H1 (cell line): ENCODE results near the gene SHH. TPM values are rescaled to one million over a fixed set of nuclear protein-coding genes. Genes with fewer than 3 reads are reported as not detected.

ENCODE experiments used
- SIN3A ChIP-seq, 2 experiments: IDR thresholded peaks in 1 of 2; conservative IDR thresholded peaks in 1 of 2; 2 replicates each; pipeline ENCODE4 v1.6.1; 2011 to 2012; ENCODE audit warnings: low read length in 2 of 2, improper control_type of control experiment in 1 of 2, low read depth in 1 of 2, mild to moderate bottlenecking in 1 of 2
- polyA plus RNA-seq, 7 experiments: library from polyadenylated mRNA; depleted of rRNA in 3 of 7; stranded (reverse) in 5 of 7; unstranded in 2 of 7; fragments of >200 nt in 5 of 7; fragments of 200-250 nt in 2 of 7; gene quantifications; 1 replicate in 5 of 7; 2 replicates in 1 of 7; 4 replicates in 1 of 7; pipeline versions ENCODE4 v1.2.1 to v1.2.3, GENCODE V29; 2011 to 2013; ENCODE audit warnings: missing spikeins in 2 of 7, mixed read lengths in 2 of 7
- total RNA-seq: library from RNA; stranded (reverse); fragmentation: NEBNext Ultra II Directional; extraction: Animal tissue kit (Norgen Biotek cat#: 25700); gene quantifications from 2 replicates; pipeline ENCODE4 v1.2.1, GENCODE V29; 2021
- TF ChIP-seq, protein P1 (sequence below): fragments of 300-600 bp; sonication (generic); IDR thresholded peaks from 2 replicates; pipeline ENCODE4 v1.7.1; 2012; ENCODE audit warnings: low read length, moderate library complexity, mild to moderate bottlenecking, inconsistent platforms; ENCODE audit not compliant: insufficient replicate concordance

SHH gene
- total and polyA plus RNA-seq, 2 of the 8 experiments (the other 6 are each of a cell fraction or from before 2014, with no cell fraction given) = not detected

DNA sequence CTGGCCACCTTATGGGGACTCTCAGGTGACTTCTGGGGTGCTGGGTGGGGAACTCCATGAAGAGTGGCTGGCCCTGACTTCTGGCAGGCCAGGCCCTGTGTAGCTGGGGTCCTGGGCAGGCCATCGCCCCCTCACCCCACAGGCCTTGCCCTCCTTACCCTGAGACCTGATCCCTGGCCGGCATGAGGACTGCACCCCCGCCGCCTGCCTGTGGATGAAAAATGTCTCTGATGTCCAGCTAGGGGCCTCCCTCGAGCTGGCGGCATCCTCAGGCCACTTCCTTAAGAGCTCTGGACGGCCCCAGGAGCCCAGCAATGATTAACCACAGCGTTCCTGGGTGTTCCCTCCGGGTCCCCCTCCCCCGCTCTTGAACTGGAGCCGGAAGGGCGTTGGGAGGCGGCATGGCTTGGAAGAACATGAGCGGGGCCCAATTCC, 31.8 kb upstream of the SHH start (continued):
- TF ChIP-seq, protein P1, sequence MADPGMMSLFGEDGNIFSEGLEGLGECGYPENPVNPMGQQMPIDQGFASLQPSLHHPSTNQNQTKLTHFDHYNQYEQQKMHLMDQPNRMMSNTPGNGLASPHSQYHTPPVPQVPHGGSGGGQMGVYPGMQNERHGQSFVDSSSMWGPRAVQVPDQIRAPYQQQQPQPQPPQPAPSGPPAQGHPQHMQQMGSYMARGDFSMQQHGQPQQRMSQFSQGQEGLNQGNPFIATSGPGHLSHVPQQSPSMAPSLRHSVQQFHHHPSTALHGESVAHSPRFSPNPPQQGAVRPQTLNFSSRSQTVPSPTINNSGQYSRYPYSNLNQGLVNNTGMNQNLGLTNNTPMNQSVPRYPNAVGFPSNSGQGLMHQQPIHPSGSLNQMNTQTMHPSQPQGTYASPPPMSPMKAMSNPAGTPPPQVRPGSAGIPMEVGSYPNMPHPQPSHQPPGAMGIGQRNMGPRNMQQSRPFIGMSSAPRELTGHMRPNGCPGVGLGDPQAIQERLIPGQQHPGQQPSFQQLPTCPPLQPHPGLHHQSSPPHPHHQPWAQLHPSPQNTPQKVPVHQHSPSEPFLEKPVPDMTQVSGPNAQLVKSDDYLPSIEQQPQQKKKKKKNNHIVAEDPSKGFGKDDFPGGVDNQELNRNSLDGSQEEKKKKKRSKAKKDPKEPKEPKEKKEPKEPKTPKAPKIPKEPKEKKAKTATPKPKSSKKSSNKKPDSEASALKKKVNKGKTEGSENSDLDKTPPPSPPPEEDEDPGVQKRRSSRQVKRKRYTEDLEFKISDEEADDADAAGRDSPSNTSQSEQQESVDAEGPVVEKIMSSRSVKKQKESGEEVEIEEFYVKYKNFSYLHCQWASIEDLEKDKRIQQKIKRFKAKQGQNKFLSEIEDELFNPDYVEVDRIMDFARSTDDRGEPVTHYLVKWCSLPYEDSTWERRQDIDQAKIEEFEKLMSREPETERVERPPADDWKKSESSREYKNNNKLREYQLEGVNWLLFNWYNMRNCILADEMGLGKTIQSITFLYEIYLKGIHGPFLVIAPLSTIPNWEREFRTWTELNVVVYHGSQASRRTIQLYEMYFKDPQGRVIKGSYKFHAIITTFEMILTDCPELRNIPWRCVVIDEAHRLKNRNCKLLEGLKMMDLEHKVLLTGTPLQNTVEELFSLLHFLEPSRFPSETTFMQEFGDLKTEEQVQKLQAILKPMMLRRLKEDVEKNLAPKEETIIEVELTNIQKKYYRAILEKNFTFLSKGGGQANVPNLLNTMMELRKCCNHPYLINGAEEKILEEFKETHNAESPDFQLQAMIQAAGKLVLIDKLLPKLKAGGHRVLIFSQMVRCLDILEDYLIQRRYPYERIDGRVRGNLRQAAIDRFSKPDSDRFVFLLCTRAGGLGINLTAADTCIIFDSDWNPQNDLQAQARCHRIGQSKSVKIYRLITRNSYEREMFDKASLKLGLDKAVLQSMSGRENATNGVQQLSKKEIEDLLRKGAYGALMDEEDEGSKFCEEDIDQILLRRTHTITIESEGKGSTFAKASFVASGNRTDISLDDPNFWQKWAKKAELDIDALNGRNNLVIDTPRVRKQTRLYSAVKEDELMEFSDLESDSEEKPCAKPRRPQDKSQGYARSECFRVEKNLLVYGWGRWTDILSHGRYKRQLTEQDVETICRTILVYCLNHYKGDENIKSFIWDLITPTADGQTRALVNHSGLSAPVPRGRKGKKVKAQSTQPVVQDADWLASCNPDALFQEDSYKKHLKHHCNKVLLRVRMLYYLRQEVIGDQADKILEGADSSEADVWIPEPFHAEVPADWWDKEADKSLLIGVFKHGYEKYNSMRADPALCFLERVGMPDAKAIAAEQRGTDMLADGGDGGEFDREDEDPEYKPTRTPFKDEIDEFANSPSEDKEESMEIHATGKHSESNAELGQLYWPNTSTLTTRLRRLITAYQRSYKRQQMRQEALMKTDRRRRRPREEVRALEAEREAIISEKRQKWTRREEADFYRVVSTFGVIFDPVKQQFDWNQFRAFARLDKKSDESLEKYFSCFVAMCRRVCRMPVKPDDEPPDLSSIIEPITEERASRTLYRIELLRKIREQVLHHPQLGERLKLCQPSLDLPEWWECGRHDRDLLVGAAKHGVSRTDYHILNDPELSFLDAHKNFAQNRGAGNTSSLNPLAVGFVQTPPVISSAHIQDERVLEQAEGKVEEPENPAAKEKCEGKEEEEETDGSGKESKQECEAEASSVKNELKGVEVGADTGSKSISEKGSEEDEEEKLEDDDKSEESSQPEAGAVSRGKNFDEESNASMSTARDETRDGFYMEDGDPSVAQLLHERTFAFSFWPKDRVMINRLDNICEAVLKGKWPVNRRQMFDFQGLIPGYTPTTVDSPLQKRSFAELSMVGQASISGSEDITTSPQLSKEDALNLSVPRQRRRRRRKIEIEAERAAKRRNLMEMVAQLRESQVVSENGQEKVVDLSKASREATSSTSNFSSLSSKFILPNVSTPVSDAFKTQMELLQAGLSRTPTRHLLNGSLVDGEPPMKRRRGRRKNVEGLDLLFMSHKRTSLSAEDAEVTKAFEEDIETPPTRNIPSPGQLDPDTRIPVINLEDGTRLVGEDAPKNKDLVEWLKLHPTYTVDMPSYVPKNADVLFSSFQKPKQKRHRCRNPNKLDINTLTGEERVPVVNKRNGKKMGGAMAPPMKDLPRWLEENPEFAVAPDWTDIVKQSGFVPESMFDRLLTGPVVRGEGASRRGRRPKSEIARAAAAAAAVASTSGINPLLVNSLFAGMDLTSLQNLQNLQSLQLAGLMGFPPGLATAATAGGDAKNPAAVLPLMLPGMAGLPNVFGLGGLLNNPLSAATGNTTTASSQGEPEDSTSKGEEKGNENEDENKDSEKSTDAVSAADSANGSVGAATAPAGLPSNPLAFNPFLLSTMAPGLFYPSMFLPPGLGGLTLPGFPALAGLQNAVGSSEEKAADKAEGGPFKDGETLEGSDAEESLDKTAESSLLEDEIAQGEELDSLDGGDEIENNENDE = no peak
- TF ChIP-seq SIN3A (conservative IDR thresholded peaks at IDR 0.05 in 1 of 2, IDR thresholded peaks at IDR 0.05 in 1 of 2; ENCODE audit: low read depth in 1 of 2, low read length in 2 of 2) = no peak
